Type B pancreatic cell (in vitro differentiated cells): ENCODE results near the gene ATP6V0E2. TPM values are rescaled to one million over a fixed set of nuclear protein-coding genes. Genes with fewer than 3 reads are reported as not detected.

Experiments
- DNase-seq: peaks from one replicate; pipeline ENCODE4 v3.0.0; 2021; ENCODE audit warnings: mixed read lengths; ENCODE audit not compliant: unreplicated experiment; ENCODE audit errors: extremely low spot score
- H3K27ac Mint-ChIP-seq: 2 replicates; pipeline ENCODE4 v1.8.0; 2021; ENCODE audit warnings: mild to moderate bottlenecking, mixed read lengths
- H3K27me3 Mint-ChIP-seq: 2 replicates; pipeline ENCODE4 v1.8.0; 2021; ENCODE audit warnings: mixed read lengths
- H3K36me3 Mint-ChIP-seq: 2 replicates; pipeline ENCODE4 v1.8.0; 2021; ENCODE audit warnings: mixed read lengths
- H3K4me1 Mint-ChIP-seq: one replicate; pipeline ENCODE4 v1.8.0; 2021; ENCODE audit warnings: mixed read lengths; ENCODE audit not compliant: unreplicated experiment
- H3K4me3 Mint-ChIP-seq: 2 replicates; pipeline ENCODE4 v1.8.0; 2021; ENCODE audit warnings: mild to moderate bottlenecking, mixed read lengths
- H3K9me3 Mint-ChIP-seq: 2 replicates; pipeline ENCODE4 v1.8.0; 2021; ENCODE audit warnings: mixed read lengths
- total RNA-seq: library from RNA; stranded (reverse); gene quantifications from 2 replicates; pipeline ENCODE4 v1.2.1, GENCODE V29; 2021; ENCODE audit warnings: low replicate concordance
- TF ChIP-seq, protein P1 (sequence below): fragments of 200-600 bp; sonication (generic); conservative IDR thresholded peaks from 2 replicates; pipeline ENCODE4 v1.5.0; 2021; ENCODE audit warnings: antibody characterized with exemption, mild to moderate bottlenecking

ATP6V0E2 gene
- total RNA-seq, 1 donor from 2014 or later = 36.8 TPM

DNA sequence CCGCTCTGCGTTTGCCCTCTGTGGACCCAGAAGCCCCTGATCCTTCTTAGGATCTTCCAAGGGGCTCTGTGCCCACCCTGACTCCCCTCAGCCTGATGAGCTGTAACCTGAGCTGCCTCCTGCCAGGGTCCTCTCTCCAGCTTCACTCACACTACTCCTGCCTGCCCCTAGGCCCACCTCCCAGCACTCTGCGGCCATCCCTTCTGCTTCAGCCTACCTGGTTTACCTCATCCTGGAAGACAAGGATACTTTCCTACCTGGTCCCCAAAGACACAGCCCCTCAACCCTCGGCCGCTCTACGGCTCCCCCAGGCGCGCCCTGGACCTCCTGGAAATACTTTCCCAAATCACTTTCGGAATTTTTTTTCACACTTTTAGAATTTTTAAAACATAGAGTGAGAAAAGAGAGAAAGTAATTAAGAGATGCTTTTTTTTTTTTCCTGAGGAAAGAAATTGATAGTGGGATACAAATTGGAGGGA is 42.0 kb upstream of the ATP6V0E2 start:
- peaks cover 21% of the 10 kb centered on the region for H3K27me3 Mint-ChIP-seq
- DNase-seq = no peak
- no peaks in the 10 kb centered on the region for H3K9me3 Mint-ChIP-seq
- TF ChIP-seq, protein P1, sequence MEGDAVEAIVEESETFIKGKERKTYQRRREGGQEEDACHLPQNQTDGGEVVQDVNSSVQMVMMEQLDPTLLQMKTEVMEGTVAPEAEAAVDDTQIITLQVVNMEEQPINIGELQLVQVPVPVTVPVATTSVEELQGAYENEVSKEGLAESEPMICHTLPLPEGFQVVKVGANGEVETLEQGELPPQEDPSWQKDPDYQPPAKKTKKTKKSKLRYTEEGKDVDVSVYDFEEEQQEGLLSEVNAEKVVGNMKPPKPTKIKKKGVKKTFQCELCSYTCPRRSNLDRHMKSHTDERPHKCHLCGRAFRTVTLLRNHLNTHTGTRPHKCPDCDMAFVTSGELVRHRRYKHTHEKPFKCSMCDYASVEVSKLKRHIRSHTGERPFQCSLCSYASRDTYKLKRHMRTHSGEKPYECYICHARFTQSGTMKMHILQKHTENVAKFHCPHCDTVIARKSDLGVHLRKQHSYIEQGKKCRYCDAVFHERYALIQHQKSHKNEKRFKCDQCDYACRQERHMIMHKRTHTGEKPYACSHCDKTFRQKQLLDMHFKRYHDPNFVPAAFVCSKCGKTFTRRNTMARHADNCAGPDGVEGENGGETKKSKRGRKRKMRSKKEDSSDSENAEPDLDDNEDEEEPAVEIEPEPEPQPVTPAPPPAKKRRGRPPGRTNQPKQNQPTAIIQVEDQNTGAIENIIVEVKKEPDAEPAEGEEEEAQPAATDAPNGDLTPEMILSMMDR = no peak
- no peaks in the 10 kb centered on the region for H3K4me1 Mint-ChIP-seq
- H3K4me3 Mint-ChIP-seq = no peak overlapping the region
- H3K36me3 Mint-ChIP-seq = no peaks in the 10 kb centered on the region
- H3K27ac Mint-ChIP-seq = no peak overlapping the region

DNA sequence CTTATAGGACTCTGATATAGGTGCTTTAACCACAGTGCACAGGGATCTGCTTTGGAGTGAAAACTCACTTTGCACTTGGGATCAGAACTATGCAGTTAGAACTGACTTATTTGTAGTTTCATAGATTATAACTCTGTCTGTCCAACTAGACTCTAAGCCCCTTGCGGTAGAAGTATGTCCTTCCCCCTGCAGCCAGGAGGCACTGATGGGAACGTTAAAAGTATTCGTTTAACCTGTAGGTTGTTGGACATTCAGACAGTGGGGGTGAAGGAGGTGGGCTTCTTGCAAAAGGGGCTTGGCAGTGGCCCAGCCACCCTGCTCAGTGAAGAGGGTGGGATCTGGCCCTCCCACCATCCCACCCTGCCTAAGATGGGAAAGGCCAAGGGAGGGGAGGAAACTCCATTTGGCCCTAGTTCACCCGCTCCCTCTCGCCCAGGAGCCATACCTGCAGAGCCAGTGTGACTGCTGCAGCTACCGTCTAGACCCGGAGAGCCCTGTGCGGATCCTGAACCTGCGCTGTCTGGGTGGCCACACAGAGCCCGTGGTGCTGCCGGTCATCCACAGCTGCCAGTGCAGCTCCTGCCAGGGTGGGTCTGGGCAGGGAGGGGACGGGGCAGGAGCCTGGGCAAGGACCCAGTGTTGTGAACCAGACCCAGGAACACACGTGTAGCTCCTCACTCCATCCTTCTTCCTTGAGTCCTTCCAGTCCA is 41.3 kb upstream of the ATP6V0E2 start:
- Mint-ChIP-seq H3K9me3 (no peaks in the 10 kb centered on the region), H3K4me1 (peaks cover under 1% of the 10 kb centered on the region), H3K4me3 (no peak overlapping the region), H3K27me3 (peaks cover 21% of the 10 kb centered on the region), H3K36me3 (no peaks in the 10 kb centered on the region), H3K27ac (no peak overlapping the region)
- TF ChIP-seq, protein P1 = no peak
- no peak for DNase-seq

DNA sequence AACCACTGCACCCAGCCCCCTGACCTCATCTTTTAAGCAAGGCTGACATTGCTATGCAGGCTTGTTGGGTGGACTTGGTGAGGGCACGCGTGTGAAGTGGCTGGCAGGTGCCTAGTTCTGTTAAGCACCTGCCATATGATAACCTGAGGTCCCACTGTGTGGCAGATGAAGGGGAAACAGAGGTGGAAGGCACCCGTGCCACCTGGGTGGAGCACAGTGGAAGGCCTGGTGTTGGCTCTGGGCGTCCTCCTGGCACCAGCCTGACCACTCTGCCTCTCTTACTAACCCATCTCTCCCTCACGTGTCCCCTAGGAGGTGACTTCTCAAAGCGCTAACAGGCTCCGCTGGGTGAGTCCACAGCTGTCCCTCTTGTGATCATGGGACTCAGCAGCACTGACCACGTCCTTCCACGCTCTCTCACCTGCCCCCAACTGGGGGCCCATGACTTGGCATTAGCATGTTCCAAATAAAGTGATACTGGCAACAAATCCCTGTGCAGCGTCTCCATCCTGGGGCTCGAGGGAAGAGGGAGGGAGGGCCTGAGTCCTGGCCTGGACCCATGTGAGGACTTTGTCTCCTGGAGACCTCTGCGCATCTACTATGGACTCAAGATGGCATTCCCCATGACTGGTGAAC is 40.2 kb upstream of the ATP6V0E2 start:
- no peak for DNase-seq
- Mint-ChIP-seq H3K36me3 (no peaks in the 10 kb centered on the region), H3K9me3 (no peaks in the 10 kb centered on the region), H3K27me3 (peaks cover 23% of the 10 kb centered on the region), H3K27ac (no peak overlapping the region), H3K4me1 (peaks cover 7% of the 10 kb centered on the region), H3K4me3 (no peak overlapping the region)
- TF ChIP-seq, protein P1 = no peak

DNA sequence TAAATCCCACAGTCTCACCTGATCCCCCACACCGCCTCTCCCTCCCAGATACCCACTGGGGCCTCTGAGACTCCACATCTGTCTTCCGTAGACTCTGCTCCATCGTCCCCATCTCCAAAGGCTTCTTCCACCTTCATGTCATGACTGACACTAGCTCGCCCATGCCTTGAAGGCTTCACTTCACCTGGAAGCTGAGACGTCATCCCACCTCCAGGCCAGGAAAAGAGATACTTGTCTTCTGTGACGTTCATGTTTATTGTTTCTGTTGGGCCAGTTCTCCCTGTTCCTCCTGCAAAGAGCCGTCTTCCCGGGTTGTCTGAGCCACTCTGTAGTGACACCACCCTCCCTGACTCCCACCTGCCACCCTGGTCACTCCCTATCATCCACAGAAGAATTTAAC is 39.2 kb upstream of the ATP6V0E2 start:
- peak overlapping the region; percentile 73 for H3K27ac Mint-ChIP-seq
- H3K27me3 Mint-ChIP-seq = peaks cover 23% of the 10 kb centered on the region
- H3K36me3 Mint-ChIP-seq = no peaks in the 10 kb centered on the region

DNA sequence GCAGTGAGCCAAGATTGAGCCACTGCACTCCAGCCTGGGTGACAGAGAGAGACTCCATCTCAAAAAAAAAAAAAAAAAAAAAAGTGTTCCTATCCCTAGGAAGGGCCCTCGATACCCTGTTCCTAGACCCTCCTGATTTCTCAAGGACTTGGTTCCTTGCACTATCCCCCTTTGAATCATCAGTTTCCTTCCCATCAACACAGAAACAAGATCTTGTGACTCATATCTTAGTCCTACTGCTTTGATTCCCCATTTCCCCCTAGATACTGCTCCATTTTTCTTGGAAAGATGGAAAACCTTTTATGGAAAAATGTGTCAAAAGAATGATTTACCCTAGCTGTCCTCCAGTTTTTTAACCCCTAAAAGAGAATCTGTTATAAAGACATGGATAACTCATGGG is 37.3 kb upstream of the ATP6V0E2 start:
- peaks cover 22% of the 10 kb centered on the region for H3K27me3 Mint-ChIP-seq
- H3K4me1 Mint-ChIP-seq = peaks cover 17% of the 10 kb centered on the region
- no peak for DNase-seq
- no peak overlapping the region for H3K4me3 Mint-ChIP-seq
- H3K9me3 Mint-ChIP-seq = no peaks in the 10 kb centered on the region
- no peaks in the 10 kb centered on the region for H3K36me3 Mint-ChIP-seq
- TF ChIP-seq, protein P1 = no peak
- no peak overlapping the region for H3K27ac Mint-ChIP-seq

More for the DNA sequence above, 39.2 kb upstream of the ATP6V0E2 start:
- no peak for DNase-seq
- Mint-ChIP-seq H3K9me3 (no peaks in the 10 kb centered on the region), H3K4me3 (no peak overlapping the region), H3K4me1 (peaks cover 15% of the 10 kb centered on the region)
- TF ChIP-seq, protein P1 = no peak
